ENCODE results near the gene PLEKHG1.

DNA sequence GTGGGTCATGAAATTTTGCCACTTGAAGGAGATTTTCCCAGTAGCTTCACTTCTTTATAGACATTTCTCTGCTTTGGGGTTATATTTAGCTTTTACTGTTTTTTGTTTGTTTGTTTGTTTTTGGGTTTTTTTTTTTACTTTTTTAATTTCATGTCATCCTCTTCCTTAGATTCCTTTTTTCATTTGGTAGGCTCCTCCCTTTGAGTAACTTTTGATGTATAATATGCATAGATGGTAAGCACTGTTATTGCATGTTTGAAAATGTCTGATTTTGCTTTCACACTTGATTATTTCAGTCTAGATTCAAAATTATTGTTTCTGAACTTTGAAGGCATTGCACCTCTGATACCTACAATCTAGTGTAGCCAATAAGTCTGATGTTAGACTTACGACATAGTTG, 37.6 kb downstream of the PLEKHG1 start:
- no peak for TF ChIP-seq ZNF416 (CRISPR knock-in tag; IDR thresholded peaks at IDR 0.05)
- TF ChIP-seq, protein P1, sequence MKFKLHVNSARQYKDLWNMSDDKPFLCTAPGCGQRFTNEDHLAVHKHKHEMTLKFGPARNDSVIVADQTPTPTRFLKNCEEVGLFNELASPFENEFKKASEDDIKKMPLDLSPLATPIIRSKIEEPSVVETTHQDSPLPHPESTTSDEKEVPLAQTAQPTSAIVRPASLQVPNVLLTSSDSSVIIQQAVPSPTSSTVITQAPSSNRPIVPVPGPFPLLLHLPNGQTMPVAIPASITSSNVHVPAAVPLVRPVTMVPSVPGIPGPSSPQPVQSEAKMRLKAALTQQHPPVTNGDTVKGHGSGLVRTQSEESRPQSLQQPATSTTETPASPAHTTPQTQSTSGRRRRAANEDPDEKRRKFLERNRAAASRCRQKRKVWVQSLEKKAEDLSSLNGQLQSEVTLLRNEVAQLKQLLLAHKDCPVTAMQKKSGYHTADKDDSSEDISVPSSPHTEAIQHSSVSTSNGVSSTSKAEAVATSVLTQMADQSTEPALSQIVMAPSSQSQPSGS (CRISPR knock-in tag; IDR thresholded peaks at IDR 0.05; ENCODE audit: borderline replicate concordance, low read depth) = no peak
- TF ChIP-seq, protein P2, sequence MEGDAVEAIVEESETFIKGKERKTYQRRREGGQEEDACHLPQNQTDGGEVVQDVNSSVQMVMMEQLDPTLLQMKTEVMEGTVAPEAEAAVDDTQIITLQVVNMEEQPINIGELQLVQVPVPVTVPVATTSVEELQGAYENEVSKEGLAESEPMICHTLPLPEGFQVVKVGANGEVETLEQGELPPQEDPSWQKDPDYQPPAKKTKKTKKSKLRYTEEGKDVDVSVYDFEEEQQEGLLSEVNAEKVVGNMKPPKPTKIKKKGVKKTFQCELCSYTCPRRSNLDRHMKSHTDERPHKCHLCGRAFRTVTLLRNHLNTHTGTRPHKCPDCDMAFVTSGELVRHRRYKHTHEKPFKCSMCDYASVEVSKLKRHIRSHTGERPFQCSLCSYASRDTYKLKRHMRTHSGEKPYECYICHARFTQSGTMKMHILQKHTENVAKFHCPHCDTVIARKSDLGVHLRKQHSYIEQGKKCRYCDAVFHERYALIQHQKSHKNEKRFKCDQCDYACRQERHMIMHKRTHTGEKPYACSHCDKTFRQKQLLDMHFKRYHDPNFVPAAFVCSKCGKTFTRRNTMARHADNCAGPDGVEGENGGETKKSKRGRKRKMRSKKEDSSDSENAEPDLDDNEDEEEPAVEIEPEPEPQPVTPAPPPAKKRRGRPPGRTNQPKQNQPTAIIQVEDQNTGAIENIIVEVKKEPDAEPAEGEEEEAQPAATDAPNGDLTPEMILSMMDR (IDR thresholded peaks at IDR 0.05) = no peak
- TF ChIP-seq, protein P3, sequence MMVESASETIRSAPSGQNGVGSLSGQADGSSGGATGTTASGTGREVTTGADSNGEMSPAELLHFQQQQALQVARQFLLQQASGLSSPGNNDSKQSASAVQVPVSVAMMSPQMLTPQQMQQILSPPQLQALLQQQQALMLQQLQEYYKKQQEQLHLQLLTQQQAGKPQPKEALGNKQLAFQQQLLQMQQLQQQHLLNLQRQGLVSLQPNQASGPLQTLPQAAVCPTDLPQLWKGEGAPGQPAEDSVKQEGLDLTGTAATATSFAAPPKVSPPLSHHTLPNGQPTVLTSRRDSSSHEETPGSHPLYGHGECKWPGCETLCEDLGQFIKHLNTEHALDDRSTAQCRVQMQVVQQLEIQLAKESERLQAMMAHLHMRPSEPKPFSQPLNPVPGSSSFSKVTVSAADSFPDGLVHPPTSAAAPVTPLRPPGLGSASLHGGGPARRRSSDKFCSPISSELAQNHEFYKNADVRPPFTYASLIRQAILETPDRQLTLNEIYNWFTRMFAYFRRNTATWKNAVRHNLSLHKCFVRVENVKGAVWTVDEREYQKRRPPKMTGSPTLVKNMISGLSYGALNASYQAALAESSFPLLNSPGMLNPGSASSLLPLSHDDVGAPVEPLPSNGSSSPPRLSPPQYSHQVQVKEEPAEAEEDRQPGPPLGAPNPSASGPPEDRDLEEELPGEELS (CRISPR knock-in tag; IDR thresholded peaks at IDR 0.05) = no peak
- no peak for TF ChIP-seq CREM (CRISPR knock-in tag; IDR thresholded peaks at IDR 0.05)
- TF ChIP-seq IRF2 (CRISPR knock-in tag; IDR thresholded peaks at IDR 0.05; ENCODE audit: borderline replicate concordance, low read depth) = no peak
- TF ChIP-seq CBFB (CRISPR knock-in tag; IDR thresholded peaks at IDR 0.05; ENCODE audit: low read depth) = no peak
- TF ChIP-seq, protein P4, sequence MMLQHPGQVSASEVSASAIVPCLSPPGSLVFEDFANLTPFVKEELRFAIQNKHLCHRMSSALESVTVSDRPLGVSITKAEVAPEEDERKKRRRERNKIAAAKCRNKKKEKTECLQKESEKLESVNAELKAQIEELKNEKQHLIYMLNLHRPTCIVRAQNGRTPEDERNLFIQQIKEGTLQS (CRISPR knock-in tag; conservative IDR thresholded peaks at IDR 0.05) = no peak
- TF ChIP-seq, protein P5, sequence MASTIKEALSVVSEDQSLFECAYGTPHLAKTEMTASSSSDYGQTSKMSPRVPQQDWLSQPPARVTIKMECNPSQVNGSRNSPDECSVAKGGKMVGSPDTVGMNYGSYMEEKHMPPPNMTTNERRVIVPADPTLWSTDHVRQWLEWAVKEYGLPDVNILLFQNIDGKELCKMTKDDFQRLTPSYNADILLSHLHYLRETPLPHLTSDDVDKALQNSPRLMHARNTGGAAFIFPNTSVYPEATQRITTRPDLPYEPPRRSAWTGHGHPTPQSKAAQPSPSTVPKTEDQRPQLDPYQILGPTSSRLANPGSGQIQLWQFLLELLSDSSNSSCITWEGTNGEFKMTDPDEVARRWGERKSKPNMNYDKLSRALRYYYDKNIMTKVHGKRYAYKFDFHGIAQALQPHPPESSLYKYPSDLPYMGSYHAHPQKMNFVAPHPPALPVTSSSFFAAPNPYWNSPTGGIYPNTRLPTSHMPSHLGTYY (CRISPR knock-in tag; IDR thresholded peaks at IDR 0.05) = no peak
- TF ChIP-seq NR1H2 (CRISPR knock-in tag; IDR thresholded peaks at IDR 0.05) = no peak
- TF ChIP-seq, protein P6, sequence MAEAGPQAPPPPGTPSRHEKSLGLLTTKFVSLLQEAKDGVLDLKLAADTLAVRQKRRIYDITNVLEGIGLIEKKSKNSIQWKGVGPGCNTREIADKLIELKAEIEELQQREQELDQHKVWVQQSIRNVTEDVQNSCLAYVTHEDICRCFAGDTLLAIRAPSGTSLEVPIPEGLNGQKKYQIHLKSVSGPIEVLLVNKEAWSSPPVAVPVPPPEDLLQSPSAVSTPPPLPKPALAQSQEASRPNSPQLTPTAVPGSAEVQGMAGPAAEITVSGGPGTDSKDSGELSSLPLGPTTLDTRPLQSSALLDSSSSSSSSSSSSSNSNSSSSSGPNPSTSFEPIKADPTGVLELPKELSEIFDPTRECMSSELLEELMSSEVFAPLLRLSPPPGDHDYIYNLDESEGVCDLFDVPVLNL (CRISPR knock-in tag; IDR thresholded peaks at IDR 0.05; ENCODE audit: borderline replicate concordance, low read depth) = no peak
- no peak for TF ChIP-seq JUN (CRISPR knock-in tag; IDR thresholded peaks at IDR 0.05)
- TF ChIP-seq FOXK1 (CRISPR knock-in tag; IDR thresholded peaks at IDR 0.05) = no peak

Measured in WTC11 (cell line).